Measurements from ENCODE around the gene IVNS1ABP. TPM values are rescaled to one million over a fixed set of nuclear protein-coding genes. Genes with fewer than 3 reads are reported as not detected.

IVNS1ABP gene
- polyA plus RNA-seq, 2 of the 4 experiments (the other 2 are of a cell fraction): 71.4 to 72.0 TPM

GRCh38 chr1:185350027-185350442 lies 33.0 kb upstream of the IVNS1ABP start:
- POLR2A ChIA-PET: no interaction called here
- no peaks in the 10 kb centered on the region for H3K4me1 ChIP-seq
- CTCF ChIA-PET: interaction anchor here (1.5 to 2.3 kb wide), 2 partner anchors 27 to 33 kb away, joined by 3 to 11 read pairs; partner anchors contain the start of gene IVNS1ABP
- H3K9me3 ChIP-seq: no peaks in the 10 kb centered on the region
- WGBS (ENCODE audit: missing lambda C conversion rate): 77% methylated on average over 2 of the region's 2 CpGs
- no peak overlapping the region for H3K4me3 ChIP-seq
- no peak for FAIRE-seq
- no peak for DNase-seq (ENCODE audit: low read depth in 1 of 2, low spot score in 1 of 2)
- no peak overlapping the region for H3K27ac ChIP-seq
- TF ChIP-seq RNF2 (IDR thresholded peaks at IDR 0.05; ENCODE audit: borderline replicate concordance, low read depth): no peak
- TF ChIP-seq HDAC2 (IDR thresholded peaks at IDR 0.05): no peak
- no peak for ATAC-seq
- no peak overlapping the region for H3K4me2 ChIP-seq

DNA sequence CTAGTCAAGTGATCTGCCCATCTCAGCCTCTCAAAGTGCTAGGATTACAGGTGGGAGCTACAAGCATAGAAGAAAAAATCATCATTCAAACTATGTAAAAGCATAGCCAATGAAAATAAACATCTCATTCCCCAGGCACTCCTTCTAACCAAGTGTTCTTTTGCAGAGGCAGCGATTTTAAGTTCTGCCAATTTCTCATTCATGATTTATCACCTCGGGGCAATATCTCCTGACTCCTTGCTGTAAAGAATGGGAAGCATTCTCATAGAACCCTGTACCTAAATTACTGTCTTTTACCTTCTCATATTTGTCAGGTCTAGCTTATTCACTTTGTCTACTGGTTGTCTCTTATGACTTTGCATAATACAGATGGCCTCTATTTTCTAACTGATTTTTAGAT lies 32.5 kb upstream of the IVNS1ABP start:
- TF ChIP-seq TP53 (CRISPR knock-in tag; IDR thresholded peaks at IDR 0.05): no peak
- no peak for TF ChIP-seq CBX8 (IDR thresholded peaks at IDR 0.05)
- TF ChIP-seq CEBPB (IDR thresholded peaks at IDR 0.05): no peak
- TF ChIP-seq MAZ (IDR thresholded peaks at IDR 0.05; ENCODE audit: borderline replicate concordance, low read depth, low read length): no peak
- no peak for TF ChIP-seq ESRRA (IDR thresholded peaks at IDR 0.05; ENCODE audit: borderline replicate concordance, low read length)
- no peak for TF ChIP-seq POLR2AphosphoS2 (conservative IDR thresholded peaks at IDR 0.05; ENCODE audit: low read length)
- TF ChIP-seq GATA3 (IDR thresholded peaks at IDR 0.05; ENCODE audit: borderline replicate concordance): no peak
- TF ChIP-seq JUNB (IDR thresholded peaks at IDR 0.05): no peak
- TF ChIP-seq POLR2A (IDR thresholded peaks at IDR 0.05; ENCODE audit: low read length): no peak
- TF ChIP-seq, protein P1, sequence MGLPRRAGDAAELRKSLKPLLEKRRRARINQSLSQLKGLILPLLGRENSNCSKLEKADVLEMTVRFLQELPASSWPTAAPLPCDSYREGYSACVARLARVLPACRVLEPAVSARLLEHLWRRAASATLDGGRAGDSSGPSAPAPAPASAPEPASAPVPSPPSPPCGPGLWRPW (IDR thresholded peaks at IDR 0.05): no peak
- TF ChIP-seq ZC3H11A (IDR thresholded peaks at IDR 0.05): no peak
- no peak for TF ChIP-seq ZSCAN20 (CRISPR knock-in tag; IDR thresholded peaks at IDR 0.05)
- TF ChIP-seq, protein P2, sequence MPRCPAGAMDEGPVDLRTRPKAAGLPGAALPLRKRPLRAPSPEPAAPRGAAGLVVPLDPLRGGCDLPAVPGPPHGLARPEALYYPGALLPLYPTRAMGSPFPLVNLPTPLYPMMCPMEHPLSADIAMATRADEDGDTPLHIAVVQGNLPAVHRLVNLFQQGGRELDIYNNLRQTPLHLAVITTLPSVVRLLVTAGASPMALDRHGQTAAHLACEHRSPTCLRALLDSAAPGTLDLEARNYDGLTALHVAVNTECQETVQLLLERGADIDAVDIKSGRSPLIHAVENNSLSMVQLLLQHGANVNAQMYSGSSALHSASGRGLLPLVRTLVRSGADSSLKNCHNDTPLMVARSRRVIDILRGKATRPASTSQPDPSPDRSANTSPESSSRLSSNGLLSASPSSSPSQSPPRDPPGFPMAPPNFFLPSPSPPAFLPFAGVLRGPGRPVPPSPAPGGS (IDR thresholded peaks at IDR 0.05): no peak
- ChIA-PET CTCF (interaction anchor here (1.5 to 2.3 kb wide), 2 partner anchors 28 to 32 kb away, joined by 3 to 11 read pairs; partner anchors contain the start of gene IVNS1ABP), POLR2A (no interaction called here)
- H3K9me3 ChIP-seq: no peaks in the 10 kb centered on the region
- FAIRE-seq (no peak), ATAC-seq (no peak), DNase-seq (ENCODE audit: low read depth in 1 of 2, low spot score in 1 of 2) (no peak)
- no peak overlapping the region for H3K4me3 ChIP-seq
- WGBS (ENCODE audit: missing lambda C conversion rate): 73% methylated on average over 2 of the region's 2 CpGs
- no peaks in the 10 kb centered on the region for H3K4me1 ChIP-seq
- no peak overlapping the region for H3K4me2 ChIP-seq
- H3K27ac ChIP-seq: no peak overlapping the region

- no peak overlapping the region for H3K27ac ChIP-seq
- DNase-seq (ENCODE audit: low read depth in 1 of 2, low spot score in 1 of 2) (no peak), ATAC-seq (no peak), FAIRE-seq (no peak)
- H3K4me2 ChIP-seq: no peak overlapping the region
- POLR2A ChIA-PET: no interaction called here
- H3K9me3 ChIP-seq: no peaks in the 10 kb centered on the region
- CTCF ChIA-PET: interaction anchor here (1.5 to 2.3 kb wide), 2 partner anchors 28 to 32 kb away, joined by 3 to 11 read pairs; partner anchors contain the start of gene IVNS1ABP
- H3K4me1 ChIP-seq: no peaks in the 10 kb centered on the region
- H3K4me3 ChIP-seq: no peak overlapping the region
- 80% methylated on average over 1 of the region's 1 CpG for WGBS (ENCODE audit: missing lambda C conversion rate)
- TF ChIP-seq NPAS2 (CRISPR knock-in tag; IDR thresholded peaks at IDR 0.05; ENCODE audit: borderline replicate concordance): no peak
- TF ChIP-seq EP300 (IDR thresholded peaks at IDR 0.05): no peak
- no peak for TF ChIP-seq TFCP2L1 (CRISPR knock-in tag; IDR thresholded peaks at IDR 0.05)
- TF ChIP-seq, protein P2 (IDR thresholded peaks at IDR 0.05): no peak
- TF ChIP-seq, protein P3, sequence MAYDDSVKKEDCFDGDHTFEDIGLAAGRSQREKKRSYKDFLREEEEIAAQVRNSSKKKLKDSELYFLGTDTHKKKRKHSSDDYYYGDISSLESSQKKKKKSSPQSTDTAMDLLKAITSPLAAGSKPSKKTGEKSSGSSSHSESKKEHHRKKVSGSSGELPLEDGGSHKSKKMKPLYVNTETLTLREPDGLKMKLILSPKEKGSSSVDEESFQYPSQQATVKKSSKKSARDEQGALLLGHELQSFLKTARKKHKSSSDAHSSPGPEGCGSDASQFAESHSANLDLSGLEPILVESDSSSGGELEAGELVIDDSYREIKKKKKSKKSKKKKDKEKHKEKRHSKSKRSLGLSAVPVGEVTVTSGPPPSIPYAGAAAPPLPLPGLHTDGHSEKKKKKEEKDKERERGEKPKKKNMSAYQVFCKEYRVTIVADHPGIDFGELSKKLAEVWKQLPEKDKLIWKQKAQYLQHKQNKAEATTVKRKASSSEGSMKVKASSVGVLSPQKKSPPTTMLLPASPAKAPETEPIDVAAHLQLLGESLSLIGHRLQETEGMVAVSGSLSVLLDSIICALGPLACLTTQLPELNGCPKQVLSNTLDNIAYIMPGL (CRISPR knock-in tag; IDR thresholded peaks at IDR 0.05; ENCODE audit: borderline replicate concordance): no peak
- TF ChIP-seq, protein P4, sequence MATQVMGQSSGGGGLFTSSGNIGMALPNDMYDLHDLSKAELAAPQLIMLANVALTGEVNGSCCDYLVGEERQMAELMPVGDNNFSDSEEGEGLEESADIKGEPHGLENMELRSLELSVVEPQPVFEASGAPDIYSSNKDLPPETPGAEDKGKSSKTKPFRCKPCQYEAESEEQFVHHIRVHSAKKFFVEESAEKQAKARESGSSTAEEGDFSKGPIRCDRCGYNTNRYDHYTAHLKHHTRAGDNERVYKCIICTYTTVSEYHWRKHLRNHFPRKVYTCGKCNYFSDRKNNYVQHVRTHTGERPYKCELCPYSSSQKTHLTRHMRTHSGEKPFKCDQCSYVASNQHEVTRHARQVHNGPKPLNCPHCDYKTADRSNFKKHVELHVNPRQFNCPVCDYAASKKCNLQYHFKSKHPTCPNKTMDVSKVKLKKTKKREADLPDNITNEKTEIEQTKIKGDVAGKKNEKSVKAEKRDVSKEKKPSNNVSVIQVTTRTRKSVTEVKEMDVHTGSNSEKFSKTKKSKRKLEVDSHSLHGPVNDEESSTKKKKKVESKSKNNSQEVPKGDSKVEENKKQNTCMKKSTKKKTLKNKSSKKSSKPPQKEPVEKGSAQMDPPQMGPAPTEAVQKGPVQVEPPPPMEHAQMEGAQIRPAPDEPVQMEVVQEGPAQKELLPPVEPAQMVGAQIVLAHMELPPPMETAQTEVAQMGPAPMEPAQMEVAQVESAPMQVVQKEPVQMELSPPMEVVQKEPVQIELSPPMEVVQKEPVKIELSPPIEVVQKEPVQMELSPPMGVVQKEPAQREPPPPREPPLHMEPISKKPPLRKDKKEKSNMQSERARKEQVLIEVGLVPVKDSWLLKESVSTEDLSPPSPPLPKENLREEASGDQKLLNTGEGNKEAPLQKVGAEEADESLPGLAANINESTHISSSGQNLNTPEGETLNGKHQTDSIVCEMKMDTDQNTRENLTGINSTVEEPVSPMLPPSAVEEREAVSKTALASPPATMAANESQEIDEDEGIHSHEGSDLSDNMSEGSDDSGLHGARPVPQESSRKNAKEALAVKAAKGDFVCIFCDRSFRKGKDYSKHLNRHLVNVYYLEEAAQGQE (IDR thresholded peaks at IDR 0.05): no peak
- no peak for TF ChIP-seq TP53 (CRISPR knock-in tag; IDR thresholded peaks at IDR 0.05)
- TF ChIP-seq MAFK (IDR thresholded peaks at IDR 0.05; ENCODE audit: partially characterized antibody): no peak
- TF ChIP-seq JUN (IDR thresholded peaks at IDR 0.05): no peak
- TF ChIP-seq EHF (CRISPR knock-in tag; IDR thresholded peaks at IDR 0.05): no peak
- no peak for TF ChIP-seq HOXA7 (CRISPR knock-in tag; IDR thresholded peaks at IDR 0.05)
- no peak for TF ChIP-seq ELK1 (IDR thresholded peaks at IDR 0.05; ENCODE audit: low read depth, low read length)
- TF ChIP-seq POLR2A (IDR thresholded peaks at IDR 0.05; ENCODE audit: low read length): no peak
These were observed 31.9 kb upstream of the IVNS1ABP start for GRCh38 chr1:185348985-185349384.
